SK-N-SH (cell line): ENCODE results near the gene WWOX.

Experiments
- CTCF ChIP-seq: fragments of 200-600 bp; sonication (generic); IDR thresholded peaks from 2 replicates; pipeline ENCODE4 v1.6.1; 2017; ENCODE audit warnings: antibody characterized with exemption, mild to moderate bottlenecking, moderate library complexity
- ELF1 ChIP-seq: IDR thresholded peaks from 2 replicates; pipeline ENCODE4 v1.4.0; 2012
- FOSL2 ChIP-seq: IDR thresholded peaks from 2 replicates; pipeline ENCODE4 v1.4.0; 2012; ENCODE audit warnings: low read depth, mild to moderate bottlenecking, moderate library complexity, borderline replicate concordance
- POLR2AphosphoS5 ChIP-seq: IDR thresholded peaks from 2 replicates; pipeline ENCODE4 v1.6.1; 2012; ENCODE audit warnings: low read depth, low read length
- SMC3 ChIP-seq: IDR thresholded peaks from 2 replicates; pipeline ENCODE4 v1.6.1; 2012; ENCODE audit warnings: low read depth, low read length, improper control_type of control experiment
- TAF1 ChIP-seq: IDR thresholded peaks from 2 replicates; pipeline ENCODE4 v1.6.1; 2012; ENCODE audit warnings: low read depth, mild to moderate bottlenecking, low read length, moderate library complexity, borderline replicate concordance
- TCF12 ChIP-seq: IDR thresholded peaks from 2 replicates; pipeline ENCODE4 v1.4.0; 2012
- TEAD4 ChIP-seq: IDR thresholded peaks from 2 replicates; pipeline ENCODE4 v1.4.0; 2012; ENCODE audit warnings: mild to moderate bottlenecking, borderline replicate concordance; ENCODE audit not compliant: insufficient read depth
- USF2 ChIP-seq: fragments of 150-350 bp; IDR thresholded peaks from 2 replicates; pipeline ENCODE4 v1.6.1; 2017; ENCODE audit warnings: antibody characterized with exemption, low read length, low read depth, borderline replicate concordance
- YY1 ChIP-seq: IDR thresholded peaks from 2 replicates; pipeline ENCODE4 v1.4.0; 2012; ENCODE audit warnings: low read depth, mild to moderate bottlenecking
- TF ChIP-seq, protein P1 (sequence below): fragments of 150-350 bp; IDR thresholded peaks from 2 replicates; pipeline ENCODE4 v1.6.1; 2016; ENCODE audit warnings: mild to moderate bottlenecking, low read depth, low read length

DNA sequence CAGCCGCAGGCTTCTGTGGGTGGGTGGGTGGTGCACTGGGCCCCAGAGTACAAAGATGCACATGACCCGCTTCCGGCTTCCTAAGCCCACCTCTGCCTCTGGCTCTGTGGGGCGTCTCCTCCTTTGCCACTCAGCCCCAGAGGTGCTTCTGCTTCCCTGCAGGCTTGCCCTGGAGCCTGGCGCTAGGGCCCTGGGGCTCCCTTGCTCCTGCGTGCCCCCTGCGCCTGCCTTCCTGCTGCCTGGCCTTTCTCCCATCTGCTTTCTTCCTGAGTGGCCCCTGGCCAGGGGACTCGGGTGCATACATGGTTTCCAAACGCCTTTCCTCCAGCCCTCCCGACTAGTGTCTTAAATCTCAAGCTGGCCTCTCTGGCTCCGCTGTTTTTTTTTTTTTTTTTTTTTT is 3.4 kb downstream of the WWOX start:
- TF ChIP-seq USF2 (no peak), YY1 (no peak), SMC3 (no peak), CTCF (no peak), TEAD4 (no peak), ELF1 (no peak), POLR2AphosphoS5 (no peak), TAF1 (no peak), FOSL2 (no peak), TCF12 (no peak)
- TF ChIP-seq, protein P1, sequence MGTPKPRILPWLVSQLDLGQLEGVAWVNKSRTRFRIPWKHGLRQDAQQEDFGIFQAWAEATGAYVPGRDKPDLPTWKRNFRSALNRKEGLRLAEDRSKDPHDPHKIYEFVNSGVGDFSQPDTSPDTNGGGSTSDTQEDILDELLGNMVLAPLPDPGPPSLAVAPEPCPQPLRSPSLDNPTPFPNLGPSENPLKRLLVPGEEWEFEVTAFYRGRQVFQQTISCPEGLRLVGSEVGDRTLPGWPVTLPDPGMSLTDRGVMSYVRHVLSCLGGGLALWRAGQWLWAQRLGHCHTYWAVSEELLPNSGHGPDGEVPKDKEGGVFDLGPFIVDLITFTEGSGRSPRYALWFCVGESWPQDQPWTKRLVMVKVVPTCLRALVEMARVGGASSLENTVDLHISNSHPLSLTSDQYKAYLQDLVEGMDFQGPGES: no peak
